ENCODE data around the gene ZNF560. TPM values are rescaled to one million over a fixed set of nuclear protein-coding genes. Genes with fewer than 3 reads are reported as not detected.

ZNF560 gene
- total and polyA plus RNA-seq, 10 of the 15 experiments (the other 5 are each of a cell fraction or from before 2014, with no cell fraction given), result 0.03 to 0.16 (median 0.10) TPM; not detected in 4

GRCh38 chr19:9474975-9475374, 23.4 kb downstream of the ZNF560 start:
- no peaks in the 10 kb centered on the region; the same call in 1 of the 3 replicates for H3K9me3 ChIP-seq (replicated peaks; ENCODE audit: control insufficient read depth, insufficient read depth, low read length)
- BruUV-seq (replicated peaks), result no TSS peak
- no peaks in the 10 kb centered on the region for H4K20me1 ChIP-seq (ENCODE audit: control insufficient read depth, insufficient read depth)
- H3K9ac ChIP-seq (ENCODE audit: control insufficient read depth, insufficient read depth, low read length), result no peak overlapping the region
- SMC1A ChIA-PET (ENCODE audit: uncharacterized antibody, unreplicated experiment), result no interaction called here
- intact Hi-C loops (cut with micrococcal nuclease; ENCODE audit: unreplicated experiment) (no loop called here), in situ Hi-C loops (cut with MboI) (no loop called here)
- H3K4me1 ChIP-seq (ENCODE audit: control insufficient read depth, insufficient read depth, low read length), result no peaks in the 10 kb centered on the region
- H3K36me3 ChIP-seq (ENCODE audit: control insufficient read depth in 2 of 2, insufficient read depth in 2 of 2, low read length in 1 of 2), result no peaks in the 10 kb centered on the region
- no peaks in the 10 kb centered on the region for H3K79me2 ChIP-seq (ENCODE audit: control insufficient read depth, insufficient read depth, low read length)
- H3K27me3 ChIP-seq (replicated peaks in 1 of 2; ENCODE audit: control insufficient read depth in 2 of 2, insufficient read depth in 2 of 2, low read length in 1 of 2), result no peaks in the 10 kb centered on the region
- no peak overlapping the region for H3K4me2 ChIP-seq (ENCODE audit: control insufficient read depth, insufficient read depth)
- POLR2A ChIA-PET, result no interaction called here
- no peak overlapping the region for H3K4me3 ChIP-seq
- H2AFZ ChIP-seq (ENCODE audit: control insufficient read depth, low read depth, low read length), result no peak overlapping the region
- RAD21 ChIA-PET (ENCODE audit: unreplicated experiment), result no interaction called here
- CTCF ChIA-PET, result no interaction called here
- FAIRE-seq (no peak), DNase-seq (ENCODE audit: low read depth, low spot score) (no peak), ATAC-seq (no peak)
- H3K27ac ChIP-seq (ENCODE audit: control insufficient read depth, insufficient read depth), result no peak overlapping the region
- TF ChIP-seq JUNB (IDR thresholded peaks at IDR 0.05) (no peak), RAD51 (IDR thresholded peaks at IDR 0.05) (no peak), ZBTB11 (CRISPR knock-in tag; IDR thresholded peaks at IDR 0.05) (no peak), ZNF687 (IDR thresholded peaks at IDR 0.05) (no peak), TBL1XR1 (IDR thresholded peaks at IDR 0.05; ENCODE audit: low read depth, low read length) (no peak), CHD2 (IDR thresholded peaks at IDR 0.05; ENCODE audit: borderline replicate concordance, low read depth, low read length) (no peak), CEBPZ (IDR thresholded peaks at IDR 0.05; ENCODE audit: low read depth, low read length) (no peak)
- TF ChIP-seq, protein P1, sequence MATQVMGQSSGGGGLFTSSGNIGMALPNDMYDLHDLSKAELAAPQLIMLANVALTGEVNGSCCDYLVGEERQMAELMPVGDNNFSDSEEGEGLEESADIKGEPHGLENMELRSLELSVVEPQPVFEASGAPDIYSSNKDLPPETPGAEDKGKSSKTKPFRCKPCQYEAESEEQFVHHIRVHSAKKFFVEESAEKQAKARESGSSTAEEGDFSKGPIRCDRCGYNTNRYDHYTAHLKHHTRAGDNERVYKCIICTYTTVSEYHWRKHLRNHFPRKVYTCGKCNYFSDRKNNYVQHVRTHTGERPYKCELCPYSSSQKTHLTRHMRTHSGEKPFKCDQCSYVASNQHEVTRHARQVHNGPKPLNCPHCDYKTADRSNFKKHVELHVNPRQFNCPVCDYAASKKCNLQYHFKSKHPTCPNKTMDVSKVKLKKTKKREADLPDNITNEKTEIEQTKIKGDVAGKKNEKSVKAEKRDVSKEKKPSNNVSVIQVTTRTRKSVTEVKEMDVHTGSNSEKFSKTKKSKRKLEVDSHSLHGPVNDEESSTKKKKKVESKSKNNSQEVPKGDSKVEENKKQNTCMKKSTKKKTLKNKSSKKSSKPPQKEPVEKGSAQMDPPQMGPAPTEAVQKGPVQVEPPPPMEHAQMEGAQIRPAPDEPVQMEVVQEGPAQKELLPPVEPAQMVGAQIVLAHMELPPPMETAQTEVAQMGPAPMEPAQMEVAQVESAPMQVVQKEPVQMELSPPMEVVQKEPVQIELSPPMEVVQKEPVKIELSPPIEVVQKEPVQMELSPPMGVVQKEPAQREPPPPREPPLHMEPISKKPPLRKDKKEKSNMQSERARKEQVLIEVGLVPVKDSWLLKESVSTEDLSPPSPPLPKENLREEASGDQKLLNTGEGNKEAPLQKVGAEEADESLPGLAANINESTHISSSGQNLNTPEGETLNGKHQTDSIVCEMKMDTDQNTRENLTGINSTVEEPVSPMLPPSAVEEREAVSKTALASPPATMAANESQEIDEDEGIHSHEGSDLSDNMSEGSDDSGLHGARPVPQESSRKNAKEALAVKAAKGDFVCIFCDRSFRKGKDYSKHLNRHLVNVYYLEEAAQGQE (IDR thresholded peaks at IDR 0.05; ENCODE audit: low read depth, low read length), result no peak

Measured in GM12878 (cell line).